CD14-positive monocyte (primary cell): Measurements from ENCODE around the gene MRPL9. TPM values are rescaled to one million over a fixed set of nuclear protein-coding genes. Genes with fewer than 3 reads are reported as not detected.
A peak's percentile ranks its signal among the peaks of the same experiment; 100 is the strongest.

ENCODE experiments used
- DNase-seq, 3 donors: peaks; one replicate each; pipeline ENCODE4 v3.0.0-alpha.2; 2011 to 2022
- H2AFZ ChIP-seq: 2 replicates; pipeline ENCODE4 v1.6.0; 2012; ENCODE audit warnings: mild to moderate bottlenecking, low read depth, low read length, inconsistent platforms; ENCODE audit not compliant: insufficient read depth, poor library complexity, severe bottlenecking
- H3K27ac ChIP-seq, 2 donors: 1 replicate in 1 of 2; 2 replicates in 1 of 2; pipeline ENCODE4 v1.5.1; 2012 to 2013; ENCODE audit warnings: low read length in 2 of 2, control low read depth in 1 of 2, inconsistent platforms in 1 of 2, low read depth in 1 of 2, mild to moderate bottlenecking in 1 of 2
- H3K27me3 ChIP-seq, 2 donors: one replicate each; pipeline versions ENCODE4 v1.6.0 to v1.6.1; 2011 to 2013; ENCODE audit warnings: low read length in 2 of 2; ENCODE audit not compliant: control insufficient read depth in 2 of 2, insufficient read depth in 2 of 2
- H3K36me3 ChIP-seq, 2 donors: replicated peaks in 1 of 2; 1 replicate in 1 of 2; 2 replicates in 1 of 2; pipeline versions ENCODE4 v1.5.1 to v1.6.1; 2012 to 2013; ENCODE audit warnings: low read length in 2 of 2, control low read depth in 1 of 2, inconsistent platforms in 1 of 2, mild to moderate bottlenecking in 1 of 2; ENCODE audit not compliant: insufficient read depth in 2 of 2, control insufficient read depth in 1 of 2
- H3K4me1 ChIP-seq, 2 donors: 1 replicate in 1 of 2; 2 replicates in 1 of 2; pipeline versions ENCODE4 v1.5.1 to v1.6.1; 2012 to 2013; ENCODE audit warnings: low read length in 2 of 2, control low read depth in 1 of 2, inconsistent platforms in 1 of 2, mild to moderate bottlenecking in 1 of 2, moderate library complexity in 1 of 2; ENCODE audit not compliant: insufficient read depth in 2 of 2, control insufficient read depth in 1 of 2
- H3K4me2 ChIP-seq: replicated peaks from 2 replicates; pipeline ENCODE3; 2012; ENCODE audit warnings: low read length, moderate library complexity, mild to moderate bottlenecking; ENCODE audit not compliant: poor library complexity, severe bottlenecking; ENCODE audit errors: extremely low read depth
- H3K4me3 ChIP-seq, 3 experiments: fragments of 200-600 bp in 1 of 3; sonication (generic) in 1 of 3; replicated peaks in 1 of 3; 1 replicate in 2 of 3; 2 replicates in 1 of 3; pipeline ENCODE4 v1.5.1; 2011 to 2013; ENCODE audit warnings: low read length in 3 of 3, mild to moderate bottlenecking in 3 of 3, control low read depth in 2 of 3, low read depth in 2 of 3, inconsistent platforms in 1 of 3, moderate library complexity in 1 of 3
- H3K79me2 ChIP-seq: 2 replicates; pipeline ENCODE4 v1.6.0; 2012; ENCODE audit warnings: mild to moderate bottlenecking, control low read depth, inconsistent platforms, low read length, moderate library complexity; ENCODE audit not compliant: insufficient read depth
- H3K9ac ChIP-seq: 2 replicates; pipeline ENCODE4 v1.6.0; 2017; ENCODE audit warnings: low read length, mild to moderate bottlenecking; ENCODE audit not compliant: insufficient read depth, poor library complexity, severe bottlenecking
- H3K9me3 ChIP-seq, 2 donors: replicated peaks in 1 of 2; 1 replicate in 1 of 2; 2 replicates in 1 of 2; pipeline versions ENCODE4 v1.5.1 to v1.6.1; 2012 to 2013; ENCODE audit warnings: low read length in 2 of 2, control low read depth in 1 of 2; ENCODE audit not compliant: control insufficient read depth in 1 of 2, insufficient read depth in 1 of 2
- H4K20me1 ChIP-seq: 2 replicates; pipeline ENCODE4 v1.6.0; 2012; ENCODE audit warnings: mild to moderate bottlenecking, low read length, control low read depth, moderate library complexity; ENCODE audit not compliant: insufficient read depth
- H3K27ac Mint-ChIP-seq, 7 donors: one replicate each; pipeline ENCODE4 v1.8.0; 2020; ENCODE audit warnings: mild to moderate bottlenecking in 7 of 7, mixed read lengths in 7 of 7, moderate library complexity in 6 of 7, inconsistent platforms in 2 of 7
- H3K27me3 Mint-ChIP-seq, 3 donors: one replicate each; pipeline ENCODE4 v1.8.0; 2021 to 2022; ENCODE audit warnings: low read depth in 3 of 3, mild to moderate bottlenecking in 3 of 3, mixed read lengths in 3 of 3, moderate library complexity in 3 of 3, inconsistent platforms in 1 of 3
- H3K36me3 Mint-ChIP-seq, 2 donors: one replicate each; pipeline ENCODE4 v1.8.0; 2020; ENCODE audit warnings: mixed read lengths in 2 of 2, inconsistent platforms in 1 of 2, mild to moderate bottlenecking in 1 of 2
- H3K4me1 Mint-ChIP-seq: one replicate; pipeline ENCODE4 v1.8.0; 2020; ENCODE audit warnings: mild to moderate bottlenecking, mixed read lengths
- H3K4me3 Mint-ChIP-seq, 2 donors: one replicate each; pipeline ENCODE4 v1.8.0; 2020; ENCODE audit warnings: mild to moderate bottlenecking in 2 of 2, mixed read lengths in 2 of 2, moderate library complexity in 1 of 2
- H3K9me3 Mint-ChIP-seq, 7 donors: one replicate each; pipeline ENCODE4 v1.8.0; 2020 to 2022; ENCODE audit warnings: mixed read lengths in 7 of 7, mild to moderate bottlenecking in 6 of 7, moderate library complexity in 6 of 7, inconsistent platforms in 2 of 7
- CTCF ChIP-seq: fragments of 200-600 bp; IDR thresholded peaks from one replicate; pipeline ENCODE4 v1.8.0; 2022; ENCODE audit warnings: antibody characterized with exemption, mild to moderate bottlenecking
- WGBS: methylation state at CpG from one replicate; pipeline ENCODE4 v1.1.5; 2013; ENCODE audit warnings: missing lambda C conversion rate; ENCODE audit not compliant: insufficient coverage; 5-methylcytosine and 5-hydroxymethylcytosine counted together
- intact Hi-C, 2 donors: fragments of 100-400 bp; cut with micrococcal nuclease; formaldehyde crosslinking; loops; one replicate each; pipeline versions ENCODE4 v1.15.0 to v1.15.1; 2023
- polyA plus RNA-seq, 3 donors: library from polyadenylated mRNA; depleted of rRNA in 1 of 3; unstranded in 2 of 3; stranded (reverse) in 1 of 3; fragments of 300-500 nt in 2 of 3; fragments of >200 nt in 1 of 3; fragmentation: Illumina TruSeq in 2 of 3; gene quantifications; 1 replicate in 2 of 3; 2 replicates in 1 of 3; pipeline ENCODE4 v1.2.3, GENCODE V29; 2012 to 2021

The MRPL9 gene
- polyA plus RNA-seq, 3 donors = 25.6 to 56.6 (median 56.4) TPM

GRCh38 chr1:151763990-151764389 lies 694 bp upstream of the MRPL9 start:
- H3K36me3 ChIP-seq = peaks cover 22 to 29% of the 10 kb centered on the region in 2 donors
- no peaks in the 10 kb centered on the region for H3K9me3 ChIP-seq
- H3K4me1 ChIP-seq = peaks cover 21 to 28% of the 10 kb centered on the region in 2 donors
- peak overlapping the region; percentile 97 for H2AFZ ChIP-seq
- peak overlapping the region in 1 of 2 donors; percentile 76 for H3K27ac ChIP-seq
- H3K4me2 ChIP-seq = peak overlapping the region; percentile 96
- H3K27ac Mint-ChIP-seq = peak overlapping the region; percentile 74 to 88 (median 85)
- H3K4me3 Mint-ChIP-seq = peak overlapping the region; percentile 89 to 97
- H3K27me3 ChIP-seq = no peaks in the 10 kb centered on the region
- peak overlapping the region; percentile 79 for H3K9ac ChIP-seq
- 72% methylated on average over 8 of the region's 10 CpGs for WGBS
- H3K4me1 Mint-ChIP-seq = peaks cover 27% of the 10 kb centered on the region
- peak overlapping the region; percentile 78 to 91 (median 80) for H3K4me3 ChIP-seq
- intact Hi-C loops = no loop called here
- H3K9me3 Mint-ChIP-seq = peaks cover 0 to 2% (median 0%) of the 10 kb centered on the region in 7 donors
- no peaks in the 10 kb centered on the region for H3K27me3 Mint-ChIP-seq
- no peak for TF ChIP-seq CTCF
- H3K79me2 ChIP-seq = no peaks in the 10 kb centered on the region
- no peaks in the 10 kb centered on the region for H4K20me1 ChIP-seq
- peak in 1 of 3 donors; percentile 22 for DNase-seq
- peaks cover 27 to 30% of the 10 kb centered on the region in 2 donors for H3K36me3 Mint-ChIP-seq

- no peaks in the 10 kb centered on the region for H3K27me3 ChIP-seq
- Mint-ChIP-seq H3K4me1 (peaks cover 26% of the 10 kb centered on the region), H3K36me3 (peaks cover 37 to 48% of the 10 kb centered on the region in 2 donors), H3K27me3 (no peaks in the 10 kb centered on the region), H3K4me3 (no peak overlapping the region), H3K27ac (no peak overlapping the region), H3K9me3 (peaks cover 0 to 2% (median 0%) of the 10 kb centered on the region in 7 donors)
- H3K27ac ChIP-seq = no peak overlapping the region
- no peaks in the 10 kb centered on the region for H3K79me2 ChIP-seq
- H4K20me1 ChIP-seq = no peaks in the 10 kb centered on the region
- no peak overlapping the region for H3K4me3 ChIP-seq
- H3K4me2 ChIP-seq = no peak overlapping the region
- DNase-seq = no peak
- peaks cover 23 to 45% of the 10 kb centered on the region in 2 donors for H3K36me3 ChIP-seq
- no peak for TF ChIP-seq CTCF
- peaks cover 17 to 20% of the 10 kb centered on the region in 2 donors for H3K4me1 ChIP-seq
- H3K9me3 ChIP-seq = no peaks in the 10 kb centered on the region
- intact Hi-C loops = no loop called here
- H3K9ac ChIP-seq = no peak overlapping the region
- no peak overlapping the region for H2AFZ ChIP-seq
- WGBS = 100% methylated on average over 3 of the region's 7 CpGs
Observed at GRCh38 chr1:151760597-151761385, 2.5 kb downstream of the MRPL9 start.
